Thymus (tissue), 14 donors: ENCODE measurements around the gene KRTAP10-4. TPM values are rescaled to one million over a fixed set of nuclear protein-coding genes. Genes with fewer than 3 reads are reported as not detected.
"Not testable (repeated sequence)": the region's sequence is repeated elsewhere in the genome, so short reads cannot be mapped to it uniquely, and the experiment has no call there.

Experiments used
- DNase-seq, 9 donors: peaks; one replicate each; pipeline ENCODE4 v3.0.0-alpha.2; 2013; ENCODE audit warnings: low spot score in 9 of 9, low read depth in 6 of 9, missing footprints in 1 of 9
- H3K27ac ChIP-seq, 2 donors: one replicate each; pipeline ENCODE4 v1.5.1; 2013; ENCODE audit warnings: control low read depth in 1 of 2, low read depth in 1 of 2, low read length in 1 of 2, mild to moderate bottlenecking in 1 of 2, moderate library complexity in 1 of 2
- H3K27me3 ChIP-seq, 2 donors: one replicate each; pipeline ENCODE4 v1.5.1; 2013; ENCODE audit warnings: low read length in 1 of 2; ENCODE audit not compliant: control insufficient read depth in 2 of 2, insufficient read depth in 1 of 2
- H3K36me3 ChIP-seq, 2 donors: one replicate each; pipeline ENCODE4 v1.5.1; 2013; ENCODE audit warnings: low read length in 1 of 2, mild to moderate bottlenecking in 1 of 2, moderate library complexity in 1 of 2; ENCODE audit not compliant: control insufficient read depth in 2 of 2, insufficient read depth in 2 of 2
- H3K4me1 ChIP-seq, 2 donors: one replicate each; pipeline ENCODE4 v1.5.1; 2013; ENCODE audit warnings: low read length in 2 of 2; ENCODE audit not compliant: control insufficient read depth in 2 of 2, insufficient read depth in 2 of 2
- H3K4me3 ChIP-seq, 2 donors: one replicate each; pipeline ENCODE4 v1.5.1; 2013; ENCODE audit warnings: low read length in 2 of 2, control low read depth in 1 of 2, mild to moderate bottlenecking in 1 of 2
- H3K9me3 ChIP-seq, 2 donors: one replicate each; pipeline ENCODE4 v1.5.1; 2013; ENCODE audit warnings: low read length in 1 of 2, mild to moderate bottlenecking in 1 of 2; ENCODE audit not compliant: control insufficient read depth in 2 of 2, insufficient read depth in 1 of 2
- WGBS: extraction: QIAGEN DNeasy Blood & Tissue Kit; methylation state at CpG from one replicate; pipeline ENCODE4 v1.1.7; 2013; 5-methylcytosine and 5-hydroxymethylcytosine counted together
- long read RNA-seq, 10 donors: transcript quantifications; one replicate each; lab custom pipeline, GENCODE V29; 2026
- polyA plus RNA-seq: library from polyadenylated mRNA; stranded (reverse); fragments of 200-250 nt; gene quantifications from one replicate; pipeline ENCODE4 v1.2.3, GENCODE V29; 2013
- total RNA-seq: library from RNA; stranded (reverse); fragments of 120-200 nt; gene quantifications from one replicate; pipeline ENCODE4 v1.2.4, GENCODE V29; 2013
- donor health status: healthy.

Gene KRTAP10-4, protein sequence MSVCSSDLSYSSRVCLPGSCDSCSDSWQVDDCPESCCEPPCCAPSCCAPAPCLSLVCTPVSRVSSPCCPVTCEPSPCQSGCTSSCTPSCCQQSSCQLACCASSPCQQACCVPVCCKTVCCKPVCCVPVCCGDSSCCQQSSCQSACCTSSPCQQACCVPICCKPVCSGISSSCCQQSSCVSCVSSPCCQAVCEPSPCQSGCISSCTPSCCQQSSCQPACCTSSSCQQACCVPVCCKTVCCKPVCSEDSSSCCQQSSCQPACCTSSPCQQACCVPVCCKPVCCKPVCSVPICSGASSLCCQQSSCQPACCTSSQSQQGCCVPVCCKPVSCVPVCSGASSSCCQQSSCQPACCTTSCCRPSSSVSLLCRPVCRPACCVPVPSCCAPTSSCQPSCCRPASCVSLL
- total RNA-seq (not detected), polyA plus RNA-seq (not detected)
- long read RNA-seq, donor 1: 0 reads
- long read RNA-seq, donor 2: 0 reads
- long read RNA-seq, donor 3: 0 reads
- long read RNA-seq, donor 4: 0 reads
- long read RNA-seq, donor 5: 0 reads
- long read RNA-seq, donor 6: 0 reads
- long read RNA-seq, donor 7: 0 reads
- long read RNA-seq, donor 8: 0 reads
- long read RNA-seq, donor 9: 0 reads
- long read RNA-seq, donor 10: 0 reads

DNA sequence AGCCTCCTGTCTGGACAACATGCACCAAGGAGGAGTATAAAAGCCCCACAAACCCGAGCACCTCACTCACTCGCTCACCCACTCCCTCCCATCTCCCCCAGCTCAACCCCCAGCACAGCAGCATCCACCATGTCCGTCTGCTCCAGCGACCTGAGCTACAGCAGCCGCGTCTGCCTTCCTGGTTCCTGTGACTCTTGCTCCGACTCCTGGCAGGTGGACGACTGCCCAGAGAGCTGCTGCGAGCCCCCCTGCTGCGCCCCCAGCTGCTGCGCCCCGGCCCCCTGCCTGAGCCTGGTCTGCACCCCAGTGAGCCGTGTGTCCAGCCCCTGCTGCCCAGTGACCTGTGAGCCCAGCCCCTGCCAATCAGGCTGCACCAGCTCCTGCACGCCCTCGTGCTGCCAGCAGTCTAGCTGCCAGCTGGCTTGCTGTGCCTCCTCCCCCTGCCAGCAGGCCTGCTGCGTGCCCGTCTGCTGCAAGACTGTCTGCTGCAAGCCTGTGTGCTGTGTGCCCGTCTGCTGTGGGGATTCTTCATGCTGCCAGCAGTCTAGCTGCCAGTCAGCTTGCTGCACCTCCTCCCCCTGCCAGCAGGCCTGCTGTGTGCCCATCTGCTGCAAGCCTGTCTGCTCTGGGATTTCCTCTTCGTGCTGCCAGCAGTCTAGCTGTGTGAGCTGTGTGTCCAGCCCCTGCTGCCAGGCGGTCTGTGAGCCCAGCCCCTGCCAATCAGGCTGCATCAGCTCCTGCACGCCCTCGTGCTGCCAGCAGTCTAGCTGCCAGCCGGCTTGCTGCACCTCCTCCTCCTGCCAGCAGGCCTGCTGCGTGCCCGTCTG, at the start of gene KRTAP10-4:
KRTAP10-4 (plus strand) TSS at position 100 of the 827 bp plus-strand sequence; CDS start at position 130, 30 bp downstream.
- H3K36me3 ChIP-seq, H3K4me3 ChIP-seq, H3K27me3 ChIP-seq, DNase-seq, H3K27ac ChIP-seq, H3K4me1 ChIP-seq: not testable (repeated sequence)
- WGBS: 82% methylated on average over 22 of the region's 25 CpGs
- H3K9me3 ChIP-seq: peaks cover 1 to 17% of the 10 kb centered on the region in 2 donors

DNA sequence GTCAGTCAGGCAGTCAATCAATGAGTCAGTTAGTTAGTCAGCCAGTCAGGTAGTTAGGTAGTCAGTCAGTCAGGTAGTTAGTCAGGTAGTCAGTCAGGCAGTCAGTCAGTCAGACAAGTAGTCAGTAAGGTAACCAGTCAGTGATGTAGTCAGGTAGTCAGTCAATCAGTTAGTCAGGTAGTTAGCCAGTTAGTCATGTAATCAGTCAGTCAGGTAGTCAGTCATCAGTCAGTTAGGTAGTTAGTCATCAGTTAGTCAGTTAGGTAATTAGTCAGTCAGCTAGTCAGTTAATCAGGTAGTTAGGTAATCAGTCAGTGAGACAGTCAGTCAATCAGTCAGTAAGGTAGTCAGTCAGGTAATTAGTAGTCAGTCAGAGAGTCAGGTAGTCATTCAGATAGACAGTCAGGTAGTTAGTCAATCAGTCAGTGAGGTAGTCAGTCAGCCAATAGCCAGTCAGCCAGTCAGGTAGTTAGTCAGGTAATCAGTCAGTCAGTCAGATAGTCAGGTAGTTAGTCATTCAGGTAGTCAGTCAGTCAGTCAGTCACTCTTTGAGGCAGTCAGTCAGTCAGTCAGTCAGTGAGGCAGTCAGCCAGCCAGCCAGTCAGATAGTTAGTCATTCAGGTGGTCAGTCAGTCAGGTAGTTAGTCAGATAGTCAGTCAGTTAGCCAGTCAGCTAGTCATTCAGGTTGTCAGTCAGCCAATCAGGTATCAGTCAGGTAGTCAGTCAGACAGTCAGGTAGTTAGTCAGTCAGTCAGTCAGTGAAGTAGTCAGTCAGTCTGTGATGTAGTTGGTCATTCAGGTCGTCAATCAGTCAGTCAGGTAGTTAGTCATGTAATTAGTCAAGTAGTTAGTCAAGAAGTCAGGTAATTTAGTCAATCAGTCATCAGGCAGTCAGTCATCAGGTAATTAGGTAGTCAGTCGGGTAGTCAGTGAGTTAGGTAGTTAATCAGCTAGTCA, 48.8 kb upstream of the KRTAP10-4 start:
- peaks cover 0 to 5% of the 10 kb centered on the region in 2 donors for H3K9me3 ChIP-seq
- no peak overlapping the region for H3K4me3 ChIP-seq
- 86% methylated on average over 2 of the region's 2 CpGs for WGBS
- DNase-seq: no peak
- H3K36me3 ChIP-seq: no peaks in the 10 kb centered on the region
- H3K4me1 ChIP-seq: no peaks in the 10 kb centered on the region
- no peaks in the 10 kb centered on the region for H3K27me3 ChIP-seq
- H3K27ac ChIP-seq: no peak overlapping the region

DNA sequence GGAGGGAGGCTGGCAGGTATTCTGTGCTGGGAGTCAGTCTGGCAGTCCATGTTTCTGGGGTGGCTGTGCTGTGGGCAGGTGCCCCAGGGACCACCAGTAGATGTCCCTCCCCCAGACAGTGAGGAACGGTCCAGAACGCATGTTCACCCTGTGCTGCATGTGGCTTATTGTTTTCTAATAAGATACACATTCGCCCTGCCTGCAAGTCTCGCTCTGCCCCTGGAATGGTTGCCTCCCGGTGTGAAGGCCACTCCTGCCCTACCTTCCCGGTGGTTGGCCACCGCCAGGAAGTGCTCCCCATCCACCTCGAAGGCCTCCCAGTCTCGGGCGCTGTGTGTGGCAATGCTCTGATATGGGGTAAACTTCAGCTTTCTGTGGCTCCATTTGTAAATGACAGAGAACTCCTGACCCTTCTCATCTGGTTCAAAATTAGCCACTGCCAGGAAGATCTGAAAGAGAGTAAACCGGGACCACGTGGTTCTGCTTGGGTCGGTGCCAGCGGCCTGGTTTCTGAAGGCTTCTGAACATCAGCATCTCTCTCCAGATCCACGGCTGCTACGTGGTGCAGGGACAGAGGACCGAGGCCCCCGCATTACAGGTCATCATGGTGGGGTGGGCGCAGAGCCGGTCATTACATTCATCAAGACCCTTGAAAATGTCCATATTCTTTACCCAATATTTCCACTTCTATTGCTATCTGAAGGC, 48.0 kb upstream of the KRTAP10-4 start:
- H3K4me1 ChIP-seq: no peaks in the 10 kb centered on the region
- no peak for DNase-seq
- no peak overlapping the region for H3K4me3 ChIP-seq
- no peaks in the 10 kb centered on the region for H3K27me3 ChIP-seq
- 93% methylated on average over 20 of the region's 20 CpGs for WGBS
- no peak overlapping the region for H3K27ac ChIP-seq
- peaks cover 0 to 3% of the 10 kb centered on the region in 2 donors for H3K9me3 ChIP-seq
- no peaks in the 10 kb centered on the region for H3K36me3 ChIP-seq

DNA sequence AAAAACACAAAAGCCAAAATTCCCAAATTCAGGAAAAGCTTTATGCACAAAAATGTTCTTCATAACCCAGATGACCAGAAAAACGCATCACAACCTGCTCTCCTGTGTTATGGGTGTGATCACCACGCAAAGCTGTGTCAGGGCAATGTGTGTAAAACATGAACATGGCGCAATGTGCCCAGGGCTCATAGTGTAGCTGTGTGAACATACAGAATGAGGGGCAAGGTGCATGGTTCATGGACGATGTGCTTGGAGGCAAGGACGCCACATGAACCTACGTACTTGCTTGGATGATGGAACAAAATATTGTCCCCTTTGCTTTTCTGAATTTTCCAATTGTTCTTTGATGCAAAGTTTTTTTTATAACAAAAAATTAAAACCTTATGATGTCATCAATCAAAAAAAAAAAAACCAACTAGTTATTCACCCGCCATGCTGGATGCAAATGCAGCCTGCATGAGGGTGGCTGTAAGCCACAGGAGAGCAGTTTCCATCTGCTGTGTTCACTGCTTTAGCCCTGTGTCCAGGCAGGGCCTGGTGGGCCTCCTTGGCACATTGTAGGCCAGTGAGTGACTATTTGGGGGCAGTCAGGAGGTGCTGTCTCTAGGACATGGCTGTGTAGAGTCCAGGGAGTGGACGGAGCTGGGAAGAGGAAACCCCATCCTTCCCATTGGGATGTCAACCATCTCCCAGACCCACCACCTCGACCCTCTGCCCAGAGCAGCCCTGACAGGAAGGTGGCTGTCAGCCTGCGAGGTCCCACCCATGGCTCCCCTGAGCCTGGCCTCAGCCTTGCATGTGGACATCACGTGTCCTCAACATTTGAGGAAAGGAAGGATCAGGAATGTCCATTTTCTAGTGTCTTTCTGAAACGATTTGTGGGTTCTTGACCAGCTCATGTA, 47.2 kb upstream of the KRTAP10-4 start:
- H3K27ac ChIP-seq: no peak overlapping the region
- 94% methylated on average over 12 of the region's 12 CpGs for whole genome bisulfite sequencing
- DNase-seq: no peak
- no peaks in the 10 kb centered on the region for H3K36me3 ChIP-seq
- H3K4me3 ChIP-seq: no peak overlapping the region
- no peaks in the 10 kb centered on the region for H3K4me1 ChIP-seq
- no peaks in the 10 kb centered on the region for H3K9me3 ChIP-seq
- H3K27me3 ChIP-seq: no peaks in the 10 kb centered on the region

DNA sequence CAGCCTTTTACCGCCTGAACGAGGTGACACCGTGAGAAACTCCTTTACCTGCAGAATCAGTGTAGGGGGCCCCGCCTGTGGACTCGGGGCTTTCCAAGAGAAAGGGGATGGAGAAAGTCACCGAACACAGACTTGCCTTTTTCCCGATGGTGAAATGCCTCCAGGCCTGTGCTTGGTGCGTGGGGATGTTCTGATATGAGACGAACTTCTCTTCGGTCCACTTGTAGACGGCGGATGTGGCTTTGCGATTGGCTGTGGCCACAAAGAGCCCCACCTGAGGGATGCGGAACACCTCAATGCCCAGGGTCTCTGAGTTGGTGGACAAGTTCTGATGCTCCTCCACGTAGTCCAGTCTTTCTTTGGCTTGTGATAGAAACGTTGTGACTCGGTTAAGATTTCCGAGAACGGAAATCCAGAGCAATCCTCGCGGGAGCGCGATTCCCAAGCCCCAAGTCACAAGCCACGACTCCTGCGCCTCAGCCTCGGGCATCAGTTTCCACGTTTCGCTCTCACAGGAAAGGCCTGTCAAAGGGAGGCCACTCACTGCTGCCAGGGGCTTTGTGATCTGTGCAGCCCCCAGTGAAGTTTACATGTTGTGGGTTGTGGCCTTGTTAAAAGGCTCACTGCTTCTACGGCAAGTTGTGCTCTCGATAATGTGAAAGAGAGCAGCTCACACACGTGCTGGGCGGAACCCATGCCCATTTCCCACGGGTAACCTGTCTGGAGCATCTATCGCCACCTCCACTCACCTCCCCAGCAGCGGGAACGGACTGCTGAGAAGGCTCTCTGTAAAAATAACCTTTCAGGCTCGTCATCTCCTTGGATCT, 46.2 kb upstream of the KRTAP10-4 start:
- Histone ChIP-seq H3K36me3 (no peaks in the 10 kb centered on the region), H3K4me3 (no peak overlapping the region), H3K27me3 (no peaks in the 10 kb centered on the region), H3K9me3 (no peaks in the 10 kb centered on the region), H3K27ac (no peak overlapping the region), H3K4me1 (no peaks in the 10 kb centered on the region)
- no peak for DNase-seq
- 93% methylated on average over 37 of the region's 37 CpGs for WGBS

DNA sequence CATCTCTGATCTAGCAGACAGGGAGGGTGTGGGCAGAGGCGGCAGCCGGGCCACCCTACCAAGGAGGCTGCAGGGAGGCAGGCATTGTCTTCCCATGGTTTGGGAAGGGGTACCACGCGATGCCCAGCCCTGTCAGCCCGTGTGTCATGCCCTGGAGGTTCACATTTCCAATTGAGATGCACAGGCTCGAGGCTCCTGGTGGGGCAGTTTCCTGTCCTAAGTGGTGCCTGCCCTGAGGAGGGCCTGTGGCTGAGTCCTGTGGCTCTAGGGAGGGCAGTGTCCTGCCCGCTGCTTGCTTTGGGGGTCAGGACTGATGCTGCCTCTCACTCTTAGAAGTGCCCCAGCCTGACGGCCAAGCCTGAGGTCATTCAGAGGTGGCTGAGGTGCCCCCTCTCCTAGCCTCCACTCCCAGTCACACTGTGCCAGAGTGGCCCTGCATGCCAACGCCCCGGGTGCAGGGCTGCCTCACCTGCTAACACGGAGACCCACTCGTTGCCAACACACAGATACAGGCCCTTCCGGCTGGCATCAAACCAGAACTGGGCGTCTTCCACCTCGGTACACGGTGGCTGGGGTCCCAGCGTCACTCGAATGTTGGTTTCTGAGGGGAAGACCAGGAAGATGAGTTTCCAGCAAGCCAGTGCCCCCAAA, 45.4 kb upstream of the KRTAP10-4 start:
- DNase-seq: no peak
- Histone ChIP-seq H3K36me3 (no peaks in the 10 kb centered on the region), H3K4me3 (no peak overlapping the region), H3K27ac (no peak overlapping the region), H3K9me3 (no peaks in the 10 kb centered on the region), H3K4me1 (no peaks in the 10 kb centered on the region), H3K27me3 (no peaks in the 10 kb centered on the region)
- whole genome bisulfite sequencing: 91% methylated on average over 18 of the region's 18 CpGs

DNA sequence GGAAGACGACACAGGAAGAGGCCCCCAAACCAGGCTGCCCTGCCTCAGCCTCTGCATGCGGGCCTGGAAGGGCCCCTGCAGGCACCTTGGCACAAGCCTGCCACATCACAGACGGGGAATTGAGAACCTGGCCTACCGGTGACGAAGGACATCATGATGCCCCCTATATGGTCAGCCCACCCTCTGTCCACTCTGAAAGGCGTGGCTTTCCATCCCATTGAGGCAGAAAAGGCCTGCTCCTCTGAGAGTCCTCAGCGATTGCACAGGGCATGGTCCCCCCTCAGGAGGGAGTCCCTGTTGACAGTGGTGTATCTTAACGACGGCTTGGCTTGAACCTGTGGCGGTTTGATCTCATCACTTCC, 44.9 kb upstream of the KRTAP10-4 start:
- Histone ChIP-seq H3K36me3 (no peaks in the 10 kb centered on the region), H3K27me3 (no peaks in the 10 kb centered on the region), H3K9me3 (no peaks in the 10 kb centered on the region), H3K27ac (no peak overlapping the region), H3K4me1 (no peaks in the 10 kb centered on the region), H3K4me3 (no peak overlapping the region)
- DNase-seq: no peak
- 89% methylated on average over 10 of the region's 10 CpGs for WGBS
